ENCODE data around the gene PGGHG. TPM values are rescaled to one million over a fixed set of nuclear protein-coding genes. Genes with fewer than 3 reads are reported as not detected.

The PGGHG gene
- polyA plus RNA-seq, 1 donor (not counting 4 experiments of a cell fraction or from before 2014, with no cell fraction given), result 4.3 TPM

- FAIRE-seq (no peak), DNase-seq (ENCODE audit: low read depth, low spot score) (no peak)
- Histone ChIP-seq H3K4me3 (ENCODE audit: control insufficient read depth in 2 of 3, extremely low read depth in 1 of 3, insufficient read depth in 2 of 3, low read depth in 1 of 3, low read length in 3 of 3) (no peak overlapping the region), H3K4me2 (ENCODE audit: control insufficient read depth, extremely low read depth, insufficient read depth, low read depth, low read length) (no peak overlapping the region), H2AFZ (ENCODE audit: control insufficient read depth, low read length) (no peak overlapping the region), H3K27ac (ENCODE audit: control insufficient read depth, insufficient read depth, low read length) (no peak overlapping the region), H3K27me3 (ENCODE audit: control insufficient read depth, extremely low read depth, insufficient read depth, low read length) (no peaks in the 10 kb centered on the region), H3K9me3 (ENCODE audit: control insufficient read depth, low read depth, low read length) (no peaks in the 10 kb centered on the region), H3K4me1 (ENCODE audit: control insufficient read depth, extremely low read depth, insufficient read depth, low read length) (no peaks in the 10 kb centered on the region), H3K9ac (ENCODE audit: control insufficient read depth, extremely low read depth, insufficient read depth, low read length) (no peak overlapping the region), H4K20me1 (ENCODE audit: control insufficient read depth, extremely low read depth, insufficient read depth, low read length) (no peaks in the 10 kb centered on the region), H3K79me2 (ENCODE audit: control insufficient read depth, insufficient read depth, low read length) (no peaks in the 10 kb centered on the region), H3K9me1 (ENCODE audit: control insufficient read depth, extremely low read depth, insufficient read depth, low read length) (no peaks in the 10 kb centered on the region), H3K36me3 (ENCODE audit: control insufficient read depth in 2 of 2, extremely low read depth in 1 of 2, insufficient read depth in 2 of 2, low read length in 2 of 2) (no peaks in the 10 kb centered on the region)
- dilution Hi-C loops (cut with MboI; ENCODE audit: extremely low pct_ligation_motif_present, low sequenced_read_pairs), result no loop called here
- TF ChIP-seq CTCF (optimal IDR thresholded peaks at IDR 0.05 in 1 of 3, IDR thresholded peaks at IDR 0.05 in 1 of 3, conservative IDR thresholded peaks at IDR 0.05 in 1 of 3; ENCODE audit: extremely low read depth in 1 of 3, insufficient read depth in 2 of 3, low read length in 3 of 3) (no peak), EZH2 (IDR thresholded peaks at IDR 0.05; ENCODE audit: low read length) (no peak)
Observed at GRCh38 chr11:342328-342727, 53.4 kb downstream of the PGGHG start.

DNA sequence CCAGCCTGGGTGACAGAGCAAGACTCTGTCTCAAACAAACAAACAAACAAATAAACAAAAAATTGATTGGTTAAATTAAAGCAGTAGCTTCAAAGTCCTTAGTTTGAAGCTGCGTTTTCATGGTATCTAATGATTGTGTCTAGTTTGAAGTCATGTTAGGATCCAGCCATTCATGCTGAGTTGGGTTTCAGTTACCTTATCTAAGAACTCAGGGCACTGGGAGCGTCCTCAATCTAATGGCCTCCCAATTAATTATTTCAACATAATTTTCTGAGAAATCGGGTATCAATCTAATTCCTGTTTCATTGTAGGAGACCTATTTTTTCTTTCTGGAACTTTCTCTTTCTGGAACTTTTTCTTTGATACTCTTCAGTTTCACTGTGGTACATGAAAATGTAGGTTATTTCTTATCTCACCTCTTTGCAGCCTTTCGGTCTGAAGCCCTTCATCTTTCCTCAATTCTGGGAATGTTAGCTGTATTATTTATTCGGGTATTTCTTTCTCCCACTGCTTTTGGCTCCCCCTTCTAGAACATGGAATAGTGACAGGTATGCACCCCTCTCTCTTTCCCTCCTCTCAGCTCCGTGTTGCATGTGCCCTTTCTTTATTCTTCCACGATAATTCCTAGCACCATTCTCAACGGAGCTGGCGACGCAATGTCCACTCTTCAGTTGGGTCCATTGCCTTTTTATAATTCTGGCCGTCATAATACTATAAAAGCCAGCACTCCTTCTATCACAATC lies 56.1 kb downstream of the PGGHG start:
- Histone ChIP-seq H3K27me3 (ENCODE audit: control insufficient read depth, extremely low read depth, insufficient read depth, low read length) (no peaks in the 10 kb centered on the region), H3K4me1 (ENCODE audit: control insufficient read depth, extremely low read depth, insufficient read depth, low read length) (peaks cover 3% of the 10 kb centered on the region), H3K27ac (ENCODE audit: control insufficient read depth, insufficient read depth, low read length) (no peak overlapping the region), H2AFZ (ENCODE audit: control insufficient read depth, low read length) (no peak overlapping the region), H3K9me1 (ENCODE audit: control insufficient read depth, extremely low read depth, insufficient read depth, low read length) (no peaks in the 10 kb centered on the region), H3K9ac (ENCODE audit: control insufficient read depth, extremely low read depth, insufficient read depth, low read length) (no peak overlapping the region), H3K9me3 (ENCODE audit: control insufficient read depth, low read depth, low read length) (no peaks in the 10 kb centered on the region), H3K36me3 (ENCODE audit: control insufficient read depth in 2 of 2, extremely low read depth in 1 of 2, insufficient read depth in 2 of 2, low read length in 2 of 2) (no peaks in the 10 kb centered on the region), H4K20me1 (ENCODE audit: control insufficient read depth, extremely low read depth, insufficient read depth, low read length) (no peaks in the 10 kb centered on the region), H3K79me2 (ENCODE audit: control insufficient read depth, insufficient read depth, low read length) (no peaks in the 10 kb centered on the region), H3K4me2 (ENCODE audit: control insufficient read depth, extremely low read depth, insufficient read depth, low read depth, low read length) (no peak overlapping the region), H3K4me3 (ENCODE audit: control insufficient read depth in 2 of 3, extremely low read depth in 1 of 3, insufficient read depth in 2 of 3, low read depth in 1 of 3, low read length in 3 of 3) (no peak overlapping the region)
- dilution Hi-C loops (cut with MboI; ENCODE audit: extremely low pct_ligation_motif_present, low sequenced_read_pairs), result no loop called here
- FAIRE-seq (no peak), DNase-seq (ENCODE audit: low read depth, low spot score) (no peak)
- TF ChIP-seq CTCF (optimal IDR thresholded peaks at IDR 0.05 in 1 of 3, IDR thresholded peaks at IDR 0.05 in 1 of 3, conservative IDR thresholded peaks at IDR 0.05 in 1 of 3; ENCODE audit: extremely low read depth in 1 of 3, insufficient read depth in 2 of 3, low read length in 3 of 3) (no peak), EZH2 (IDR thresholded peaks at IDR 0.05; ENCODE audit: low read length) (no peak)

Small RNA genes within 50 kb of the gene (small RNA-seq; reads per million reads assigned to genes)
- 0 reads per million in 3 experiments for gene AC136475.6 (ENCODE audit: insufficient read length in 3 of 3, low read depth in 3 of 3, low replicate concordance in 1 of 3)

Other genes with a start within 250 kb of the PGGHG start
- not detected in 3 replicates for gene SCGB1C1, start 96.0 kb upstream of the PGGHG start, polyA plus RNA-seq
- 27.0 to 44.8 TPM (median 36.6 TPM) in 3 replicates for gene BET1L, start 81.7 kb upstream of the PGGHG start, polyA plus RNA-seq
- gene RIC8A, start 81.4 kb upstream of the PGGHG start, polyA plus RNA-seq, result 120 to 196 TPM (median 129 TPM) in 3 replicates
- gene SIRT3, start 52.8 kb upstream of the PGGHG start, polyA plus RNA-seq, result 11.2 to 13.7 TPM (median 12.6 TPM) in 3 replicates
- gene PSMD13, start 52.1 kb upstream of the PGGHG start, polyA plus RNA-seq, result 165 to 221 TPM (median 184 TPM) in 3 replicates
- not detected in 3 replicates for gene NLRP6, start 10.7 kb upstream of the PGGHG start, polyA plus RNA-seq
- gene IFITM5, start 10.4 kb downstream of the PGGHG start, polyA plus RNA-seq, result not detected in 3 replicates
- 26.9 to 83.0 TPM (median 72.3 TPM) in 3 replicates for gene IFITM2, start 18.7 kb downstream of the PGGHG start, polyA plus RNA-seq
- 333 to 549 TPM (median 333 TPM) in 3 replicates for gene IFITM1, start 24.9 kb downstream of the PGGHG start, polyA plus RNA-seq
- gene IFITM3, start 31.7 kb downstream of the PGGHG start, polyA plus RNA-seq, result 295 to 696 TPM (median 435 TPM) in 3 replicates
- gene B4GALNT4, start 80.4 kb downstream of the PGGHG start, polyA plus RNA-seq, result 7.3 to 11.5 TPM (median 8.1 TPM) in 3 replicates
- 125 to 245 TPM (median 127 TPM) in 3 replicates for gene PKP3, start 105.1 kb downstream of the PGGHG start, polyA plus RNA-seq
- gene SIGIRR, start 125.9 kb downstream of the PGGHG start, polyA plus RNA-seq, result 1.8 to 3.8 TPM (median 2.4 TPM) in 3 replicates
- 16.1 to 40.2 TPM (median 17.7 TPM) in 3 replicates for gene ANO9, start 152.9 kb downstream of the PGGHG start, polyA plus RNA-seq
- 21.6 to 36.7 TPM (median 31.7 TPM) in 3 replicates for gene PTDSS2, start 161.2 kb downstream of the PGGHG start, polyA plus RNA-seq
- 92.0 to 171 TPM (median 108 TPM) in 3 replicates for gene RNH1, start 218.1 kb downstream of the PGGHG start, polyA plus RNA-seq
- gene HRAS, start 246.4 kb downstream of the PGGHG start, polyA plus RNA-seq, result 112 to 164 TPM (median 122 TPM) in 3 replicates
- gene LRRC56, start 248.4 kb downstream of the PGGHG start, polyA plus RNA-seq, result 0.14 to 0.44 TPM (median 0.28 TPM) in 3 replicates

All from keratinocyte (primary cell).